ENCODE data around the gene DCAF7.

The DCAF7 gene

DNA sequence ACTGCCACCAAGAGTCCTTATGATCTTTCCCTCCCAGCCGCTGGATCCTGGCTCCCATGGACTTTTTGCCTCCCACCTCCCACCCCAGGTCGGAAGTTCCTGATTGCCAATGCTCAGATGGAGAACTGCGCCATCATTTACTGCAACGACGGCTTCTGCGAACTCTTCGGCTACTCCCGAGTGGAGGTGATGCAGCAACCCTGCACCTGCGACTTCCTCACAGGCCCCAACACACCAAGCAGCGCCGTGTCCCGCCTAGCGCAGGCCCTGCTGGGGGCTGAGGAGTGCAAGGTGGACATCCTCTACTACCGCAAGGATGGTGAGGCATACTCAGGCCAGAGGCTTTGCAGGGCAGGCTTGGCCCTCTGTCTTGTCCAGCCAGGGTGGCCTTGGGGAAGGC, 26.2 kb upstream of the DCAF7 start:
- DNase-seq (ENCODE audit: low read depth): no peak
- TF ChIP-seq, protein P1, sequence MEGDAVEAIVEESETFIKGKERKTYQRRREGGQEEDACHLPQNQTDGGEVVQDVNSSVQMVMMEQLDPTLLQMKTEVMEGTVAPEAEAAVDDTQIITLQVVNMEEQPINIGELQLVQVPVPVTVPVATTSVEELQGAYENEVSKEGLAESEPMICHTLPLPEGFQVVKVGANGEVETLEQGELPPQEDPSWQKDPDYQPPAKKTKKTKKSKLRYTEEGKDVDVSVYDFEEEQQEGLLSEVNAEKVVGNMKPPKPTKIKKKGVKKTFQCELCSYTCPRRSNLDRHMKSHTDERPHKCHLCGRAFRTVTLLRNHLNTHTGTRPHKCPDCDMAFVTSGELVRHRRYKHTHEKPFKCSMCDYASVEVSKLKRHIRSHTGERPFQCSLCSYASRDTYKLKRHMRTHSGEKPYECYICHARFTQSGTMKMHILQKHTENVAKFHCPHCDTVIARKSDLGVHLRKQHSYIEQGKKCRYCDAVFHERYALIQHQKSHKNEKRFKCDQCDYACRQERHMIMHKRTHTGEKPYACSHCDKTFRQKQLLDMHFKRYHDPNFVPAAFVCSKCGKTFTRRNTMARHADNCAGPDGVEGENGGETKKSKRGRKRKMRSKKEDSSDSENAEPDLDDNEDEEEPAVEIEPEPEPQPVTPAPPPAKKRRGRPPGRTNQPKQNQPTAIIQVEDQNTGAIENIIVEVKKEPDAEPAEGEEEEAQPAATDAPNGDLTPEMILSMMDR (IDR thresholded peaks at IDR 0.05; ENCODE audit: insufficient read depth, low read depth, low read length, missing control alignments): no peak

DNA sequence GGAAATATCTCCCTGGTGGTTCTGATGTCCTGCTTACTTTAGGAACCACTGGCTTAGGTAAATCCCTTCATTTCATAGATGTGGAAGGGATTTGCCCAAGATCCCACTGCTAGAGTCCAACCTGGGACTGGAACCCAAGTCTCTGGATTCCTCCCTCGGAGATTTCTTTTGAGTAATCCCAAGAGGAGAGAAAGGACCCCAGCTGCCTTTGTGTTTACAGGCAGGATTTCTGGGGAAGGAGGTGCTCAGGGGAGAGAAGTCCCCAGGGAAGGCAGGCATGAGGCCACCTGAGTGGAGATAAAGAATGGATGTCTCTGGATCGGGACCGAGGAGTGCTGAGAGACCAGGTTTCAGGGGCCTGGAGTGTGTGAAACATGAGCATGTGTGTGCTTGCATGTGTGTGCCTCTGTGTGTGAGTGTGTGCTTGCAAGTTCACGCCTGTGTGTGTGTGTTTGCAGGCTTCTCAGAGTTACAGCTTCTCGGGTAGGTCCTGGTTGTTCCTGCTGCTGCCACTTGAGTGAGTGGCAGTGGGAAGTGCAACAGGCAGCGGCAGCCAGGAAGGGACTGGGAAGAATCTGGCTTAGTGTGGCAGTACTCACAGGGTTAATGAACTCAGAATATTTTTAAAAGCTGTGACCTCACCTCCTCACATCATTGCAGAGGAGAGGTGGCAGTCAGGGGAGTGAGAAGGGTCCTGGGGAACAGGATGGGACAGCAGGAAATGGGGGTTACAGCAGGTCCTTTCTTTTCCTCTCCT, 24.9 kb upstream of the DCAF7 start:
- no peak overlapping the region for H3K4me3 ChIP-seq (ENCODE audit: low read length)
- no peak for DNase-seq (ENCODE audit: low read depth)
- TF ChIP-seq, protein P1 (IDR thresholded peaks at IDR 0.05; ENCODE audit: insufficient read depth, low read depth, low read length, missing control alignments): no peak

More for the DNA sequence above, 26.2 kb upstream of the DCAF7 start:
- no peak overlapping the region for H3K4me3 ChIP-seq (ENCODE audit: low read length)

DNA sequence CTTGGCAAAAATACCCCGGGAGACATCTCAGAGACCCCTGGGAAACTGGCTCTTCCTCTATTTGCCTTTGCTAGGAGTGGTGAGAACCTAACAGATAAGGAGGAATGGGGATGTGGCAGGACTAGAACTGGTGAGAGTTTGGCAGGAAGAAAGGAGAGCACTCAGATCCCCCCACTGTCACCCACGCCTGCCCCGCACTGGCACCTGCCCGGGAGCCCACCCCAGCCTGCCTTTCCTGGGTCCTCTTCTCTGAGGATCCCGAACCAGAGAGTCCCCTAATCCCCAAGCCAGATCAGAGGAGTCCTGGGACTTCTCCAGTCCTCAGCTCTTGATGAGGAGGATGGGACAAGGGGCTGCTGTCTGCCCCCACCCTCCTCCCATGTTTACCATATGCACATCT, 23.4 kb upstream of the DCAF7 start:
- TF ChIP-seq, protein P1 (IDR thresholded peaks at IDR 0.05; ENCODE audit: insufficient read depth, low read depth, low read length, missing control alignments): no peak
- no peak for DNase-seq (ENCODE audit: low read depth)

DNA sequence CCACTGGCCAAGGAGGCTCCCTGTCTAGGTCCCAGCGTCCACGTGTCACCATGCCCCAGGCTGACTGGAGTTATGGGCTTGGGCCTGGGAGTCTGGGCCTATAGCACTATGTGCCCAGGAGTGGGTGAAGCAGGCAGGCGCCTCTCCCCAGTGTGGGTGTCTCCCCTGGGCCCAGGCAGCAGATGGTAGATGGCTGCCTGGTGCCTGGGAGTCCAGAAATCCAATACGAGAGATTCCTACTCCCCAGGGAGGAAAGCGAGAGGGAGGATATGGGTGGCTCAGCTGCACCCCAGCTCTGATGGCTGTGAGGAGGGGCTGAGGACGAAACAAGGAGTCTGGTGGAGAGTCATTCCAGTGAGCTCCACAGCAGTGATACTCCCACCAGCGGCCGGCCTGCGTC, 22.1 kb upstream of the DCAF7 start:
- no peak for DNase-seq (ENCODE audit: low read depth)
- TF ChIP-seq, protein P1 (IDR thresholded peaks at IDR 0.05; ENCODE audit: insufficient read depth, low read depth, low read length, missing control alignments): no peak
- H3K4me3 ChIP-seq (ENCODE audit: low read length): no peak overlapping the region

More for the DNA sequence above, 23.4 kb upstream of the DCAF7 start:
- no peak overlapping the region for H3K4me3 ChIP-seq (ENCODE audit: low read length)

DNA sequence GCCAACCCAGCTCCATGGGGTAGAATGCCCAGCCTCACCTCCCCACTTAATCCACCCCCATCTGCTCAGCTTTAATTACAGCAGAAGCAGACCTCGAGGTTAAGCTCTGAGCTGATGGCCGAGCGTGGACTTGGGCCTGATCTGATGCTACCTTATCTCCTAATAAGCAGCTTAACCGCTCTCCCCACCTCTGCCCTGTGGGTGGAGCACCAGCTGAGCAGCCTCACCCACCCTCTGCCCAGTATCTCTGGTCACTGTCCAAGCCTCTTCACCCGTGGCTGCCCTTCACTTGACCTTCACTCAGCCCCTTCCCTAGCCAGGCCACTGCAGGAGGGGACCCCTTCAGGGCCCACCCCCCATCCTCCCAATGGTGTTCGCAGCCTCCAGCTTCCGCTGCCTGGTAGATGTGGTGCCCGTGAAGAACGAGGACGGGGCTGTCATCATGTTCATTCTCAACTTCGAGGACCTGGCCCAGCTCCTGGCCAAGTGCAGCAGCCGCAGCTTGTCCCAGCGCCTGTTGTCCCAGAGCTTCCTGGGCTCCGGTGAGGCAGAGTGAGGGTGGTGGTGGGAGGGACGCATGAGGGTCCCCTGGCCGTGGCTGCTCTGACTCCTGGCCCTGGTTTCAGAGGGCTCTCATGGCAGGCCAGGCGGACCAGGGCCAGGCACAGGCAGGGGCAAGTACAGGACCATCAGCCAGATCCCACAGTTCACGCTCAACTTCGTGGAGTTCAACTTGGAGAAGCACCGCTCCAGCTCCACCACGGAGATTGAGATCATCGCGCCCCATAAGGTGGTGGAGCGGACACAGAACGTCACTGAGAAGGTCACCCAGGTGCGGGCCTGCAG, 20.3 kb upstream of the DCAF7 start:
- DNase-seq (ENCODE audit: low read depth): no peak
- no peak overlapping the region for H3K4me3 ChIP-seq (ENCODE audit: low read length)
- TF ChIP-seq, protein P1 (IDR thresholded peaks at IDR 0.05; ENCODE audit: insufficient read depth, low read depth, low read length, missing control alignments): no peak

DNA sequence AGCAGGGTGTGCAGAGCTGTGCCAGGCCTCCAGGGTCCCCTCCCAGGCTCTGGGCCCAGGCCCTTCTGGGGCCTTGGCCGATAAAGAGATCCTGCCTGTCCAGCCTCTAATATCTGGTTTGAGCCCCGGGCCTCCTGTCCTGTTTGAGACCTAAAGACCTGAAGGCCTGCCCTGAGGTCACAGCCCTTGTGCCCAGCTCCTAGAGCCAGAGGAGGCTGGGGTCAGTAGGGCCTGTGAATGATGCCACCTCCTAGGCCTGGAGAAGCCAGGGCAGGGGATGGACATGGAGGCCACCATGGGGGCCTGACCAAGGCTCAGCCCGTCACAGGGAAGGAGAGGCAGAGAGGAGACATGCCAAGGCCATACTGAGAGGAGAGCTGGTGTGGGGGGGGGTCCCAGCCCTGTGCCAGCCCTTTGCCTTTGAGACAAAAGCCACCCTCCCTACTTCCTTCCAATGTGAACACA, 19.7 kb upstream of the DCAF7 start:
- DNase-seq (ENCODE audit: low read depth): no peak
- TF ChIP-seq, protein P1 (IDR thresholded peaks at IDR 0.05; ENCODE audit: insufficient read depth, low read depth, low read length, missing control alignments): no peak
- no peak overlapping the region for H3K4me3 ChIP-seq (ENCODE audit: low read length)

Measured in epithelial cell of esophagus (primary cell).